K562 (cell line): ENCODE results near the gene PLEKHO1. TPM values are rescaled to one million over a fixed set of nuclear protein-coding genes. Genes with fewer than 3 reads are reported as not detected.

Source experiments
- CAMTA2 ChIP-seq: fragments of 250-450 bp; sonication (Bioruptor Pico); conservative IDR thresholded peaks from 2 replicates; pipeline ENCODE4 v1.5.1; 2022
- CCNT2 ChIP-seq: IDR thresholded peaks from 2 replicates; pipeline ENCODE4 v1.6.1; 2011; ENCODE audit warnings: borderline replicate concordance, low read depth, mild to moderate bottlenecking, moderate library complexity, mixed read lengths, low read length; ENCODE audit not compliant: insufficient read length; ENCODE audit errors: extremely low read depth
- JUN ChIP-seq, 2 experiments: sonication (generic) in 1 of 2; formaldehyde crosslinking in 1 of 2; IDR thresholded peaks; 2 replicates each; pipeline versions ENCODE4 v1.6.1 to v1.8.0; 2012 to 2022; ENCODE audit warnings: borderline replicate concordance in 2 of 2, mild to moderate bottlenecking in 2 of 2, improper control_type of control experiment in 1 of 2, low read depth in 1 of 2, low read length in 1 of 2, missing genetic modification reagents in 1 of 2
- MAFF ChIP-seq: IDR thresholded peaks from 2 replicates; pipeline ENCODE4 v1.6.1; 2012; ENCODE audit warnings: low read length, improper control_type of control experiment
- MCM3 ChIP-seq: fragments of 450-650 bp; IDR thresholded peaks from 2 replicates; pipeline ENCODE4 v1.6.1; 2016
- MLLT1 ChIP-seq, 2 experiments: fragments of 450-650 bp; IDR thresholded peaks; 2 replicates each; pipeline ENCODE4 v1.6.1; 2016
- PATZ1 ChIP-seq: fragments of 250-450 bp; sonication (Bioruptor Pico); IDR thresholded peaks from 2 replicates; pipeline ENCODE4 v1.5.0; 2020; ENCODE audit warnings: mild to moderate bottlenecking, borderline replicate concordance
- ZNF175 ChIP-seq: fragments of 200-800 bp; sonication (Bioruptor generic); IDR thresholded peaks from 2 replicates; pipeline ENCODE4 v1.6.1; 2016; ENCODE audit warnings: low read depth, mild to moderate bottlenecking, missing genetic modification characterization, missing compliant biosample characterization
- ZNF407 ChIP-seq: fragments of 450-650 bp; IDR thresholded peaks from 2 replicates; pipeline ENCODE4 v1.6.1; 2016; ENCODE audit warnings: low read depth
- polyA plus RNA-seq, 8 experiments: library from polyadenylated mRNA; depleted of rRNA in 4 of 8; stranded (reverse) in 5 of 8; unstranded in 3 of 8; fragments of >200 nt; fragmentation: Nextera tagmentation in 2 of 8; fragmentation: Illumina TruSeq in 1 of 8; extraction: Ambion mirVana in 2 of 8; extraction: Trizol in 1 of 8; gene quantifications; 2 replicates each; pipeline versions ENCODE4 v1.2.1 to v1.2.3, GENCODE V29; 2011 to 2014; ENCODE audit warnings: inconsistent platforms in 1 of 8, missing spikeins in 1 of 8
- total RNA-seq, 7 experiments: library from RNA; depleted of rRNA in 6 of 7; stranded (reverse); fragments of >200 nt in 6 of 7; fragmentation: Illumina TruSeq in 2 of 7; extraction: Trizol in 2 of 7; gene quantifications; 2 replicates each; pipeline versions ENCODE4 v1.2.1 to v1.2.3, GENCODE V29; 2011 to 2021; ENCODE audit warnings: low replicate concordance in 1 of 7

The PLEKHO1 gene
- total and polyA plus RNA-seq, 9 of the 15 experiments (the other 6 are each of a cell fraction or from before 2014, with no cell fraction given): 0.39 to 16.2 (median 9.6) TPM

GRCh38 chr1:150152182-150152536 lies 2.4 kb downstream of the PLEKHO1 start (continued):
- no peak for TF ChIP-seq ZNF407
- TF ChIP-seq MCM3: no peak
- no peak for TF ChIP-seq CAMTA2
- no peak for TF ChIP-seq MAFF
- no peak for TF ChIP-seq PATZ1 (CRISPR knock-in tag)
- no peak for TF ChIP-seq CCNT2
- TF ChIP-seq JUN (IDR thresholded peaks at IDR 0.05; ENCODE audit: borderline replicate concordance, low read depth, low read length): no peak
- TF ChIP-seq JUN (CRISPR knock-in tag; IDR thresholded peaks at IDR 0.05; ENCODE audit: borderline replicate concordance): no peak
- no peak for TF ChIP-seq ZNF175
- no peak for TF ChIP-seq MLLT1 (IDR thresholded peaks at IDR 0.05)
